Esophagus muscularis mucosa (tissue), 3 donors: ENCODE data around the gene PHC3.

Source experiments
- CTCF ChIP-seq, 3 experiments: fragments of 200-600 bp in 2 of 3; fragments of 450-650 bp in 1 of 3; sonication (generic) in 2 of 3; IDR thresholded peaks; one replicate each; pipeline ENCODE4 v1.5.1; 2017 to 2019; ENCODE audit warnings: antibody characterized with exemption in 3 of 3, mild to moderate bottlenecking in 2 of 3, moderate library complexity in 1 of 3
- POLR2AphosphoS5 ChIP-seq, 2 donors: sonication (generic); formaldehyde crosslinking; IDR thresholded peaks; one replicate each; pipeline ENCODE4 v1.6.1; 2017; ENCODE audit warnings: antibody characterized with exemption in 2 of 2

- TF ChIP-seq CTCF (IDR thresholded peaks at IDR 0.05) (no peak), POLR2AphosphoS5 (IDR thresholded peaks at IDR 0.05) (no peak)
These were observed 39.3 kb upstream of the PHC3 start for GRCh38 chr3:170220871-170221270.
